ENCODE data around the gene CSNK1E.

CSNK1E gene

DNA sequence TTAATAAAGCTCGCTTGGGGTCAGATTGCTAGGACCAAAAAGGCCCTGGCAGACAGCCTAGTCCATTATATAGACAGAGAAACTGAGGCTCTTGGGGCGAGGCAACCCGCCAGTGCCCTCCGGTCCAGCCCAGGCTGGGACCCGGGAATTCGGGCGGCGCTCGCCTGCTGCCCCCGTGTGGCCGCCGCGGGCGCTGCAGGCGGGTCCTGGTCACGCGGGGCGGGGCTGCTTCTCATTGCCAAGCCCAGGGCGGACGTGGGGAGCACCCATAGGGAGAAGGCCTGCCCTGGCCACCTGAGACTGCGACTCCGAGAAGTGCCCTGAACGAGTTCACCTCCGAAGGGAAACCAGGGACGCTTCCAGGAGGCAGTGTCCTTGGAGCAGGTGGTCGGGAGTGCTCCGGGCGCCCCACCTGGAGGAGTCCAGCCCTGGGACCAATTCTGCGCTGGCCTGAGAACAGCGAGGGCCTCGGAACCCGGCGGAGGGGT is 36.0 kb upstream of the CSNK1E start:
- Histone ChIP-seq H3K9me3 (ENCODE audit: insufficient read depth, low read depth, low read length) (no peaks in the 10 kb centered on the region), H3K4ac (ENCODE audit: low read depth, low read length) (no peak overlapping the region), H2BK12ac (ENCODE audit: low read length) (no peak overlapping the region), H3K79me2 (ENCODE audit: control insufficient read depth, insufficient read depth, low read length, poor library complexity) (no peaks in the 10 kb centered on the region), H3K36me3 (ENCODE audit: control insufficient read depth in 1 of 2, insufficient read depth in 2 of 2, low read length in 2 of 2) (peaks cover 16 to 24% of the 10 kb centered on the region in 2 experiments), H4K12ac (ENCODE audit: low read depth, low read length) (no peak overlapping the region), H3K79me1 (ENCODE audit: low read length) (no peaks in the 10 kb centered on the region), H4K8ac (ENCODE audit: low read depth, low read length) (no peak overlapping the region), H3K23ac (ENCODE audit: low read length) (no peak overlapping the region), H4K91ac (ENCODE audit: low read depth, low read length) (no peak overlapping the region), H3K18ac (ENCODE audit: low read length) (no peak overlapping the region), H2BK120ac (ENCODE audit: insufficient read depth, low read length, poor library complexity) (no peak overlapping the region), H3K4me1 (ENCODE audit: control insufficient read depth in 1 of 2, insufficient read depth in 2 of 2, low read length in 2 of 2) (no peaks in the 10 kb centered on the region), H2AK5ac (ENCODE audit: low read length) (no peak overlapping the region), H2BK5ac (ENCODE audit: low read depth, low read length, poor library complexity) (no peak overlapping the region), H3K27ac (ENCODE audit: low read depth, low read length) (no peak overlapping the region), H2AFZ (ENCODE audit: insufficient read depth, low read length, poor library complexity) (no peak overlapping the region), H3K9ac (ENCODE audit: low read length) (no peak overlapping the region), H3K4me2 (ENCODE audit: low read length) (no peak overlapping the region), H3K14ac (ENCODE audit: low read length) (no peak overlapping the region), H3K4me3 (ENCODE audit: low read depth, low read length) (no peak overlapping the region), H3K27me3 (ENCODE audit: insufficient read depth, low read length) (no peaks in the 10 kb centered on the region)
- WGBS (ENCODE audit: extremely low coverage, insufficient coverage, insufficient read length): no CpG with 5 or more reads among the region's 33 CpGs
- peak; percentile 61 to 81 for DNase-seq

DNA sequence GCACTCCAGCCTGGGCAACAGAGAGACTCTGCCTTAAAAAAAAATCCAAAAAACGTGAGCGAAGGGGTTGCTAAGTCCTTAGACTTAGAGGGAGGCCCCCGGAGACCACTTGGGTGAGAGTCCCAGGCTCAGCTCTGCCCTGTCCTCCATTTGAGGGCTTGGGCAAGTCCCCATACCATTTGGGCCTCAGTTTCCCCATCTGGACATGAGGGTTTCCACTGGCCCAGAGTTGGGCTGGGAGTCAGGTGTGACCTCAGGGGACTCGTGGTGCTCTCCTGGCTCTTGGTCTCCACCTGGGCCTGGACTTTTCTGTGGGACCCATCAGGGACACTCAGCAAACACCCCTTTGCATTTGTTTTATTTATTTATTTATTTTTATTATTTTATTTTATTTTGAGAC is 35.2 kb upstream of the CSNK1E start:
- H3K4me1 ChIP-seq (ENCODE audit: control insufficient read depth in 1 of 2, insufficient read depth in 2 of 2, low read length in 2 of 2): no peaks in the 10 kb centered on the region
- DNase-seq: no peak
- peaks cover 16 to 24% of the 10 kb centered on the region in 2 experiments for H3K36me3 ChIP-seq (ENCODE audit: control insufficient read depth in 1 of 2, insufficient read depth in 2 of 2, low read length in 2 of 2)
- H3K4me2 ChIP-seq (ENCODE audit: low read length): no peak overlapping the region
- H2BK120ac ChIP-seq (ENCODE audit: insufficient read depth, low read length, poor library complexity): no peak overlapping the region
- no peak overlapping the region for H2BK5ac ChIP-seq (ENCODE audit: low read depth, low read length, poor library complexity)
- no peaks in the 10 kb centered on the region for H3K9me3 ChIP-seq (ENCODE audit: insufficient read depth, low read depth, low read length)
- H4K91ac ChIP-seq (ENCODE audit: low read depth, low read length): no peak overlapping the region
- no peak overlapping the region for H2AFZ ChIP-seq (ENCODE audit: insufficient read depth, low read length, poor library complexity)
- no peak overlapping the region for H4K8ac ChIP-seq (ENCODE audit: low read depth, low read length)
- H2AK5ac ChIP-seq (ENCODE audit: low read length): no peak overlapping the region
- H3K4ac ChIP-seq (ENCODE audit: low read depth, low read length): no peak overlapping the region
- H3K9ac ChIP-seq (ENCODE audit: low read length): no peak overlapping the region
- no peak overlapping the region for H3K18ac ChIP-seq (ENCODE audit: low read length)
- H3K4me3 ChIP-seq (ENCODE audit: low read depth, low read length): peak overlapping the region; percentile 35
- no peak overlapping the region for H4K12ac ChIP-seq (ENCODE audit: low read depth, low read length)
- no peaks in the 10 kb centered on the region for H3K79me1 ChIP-seq (ENCODE audit: low read length)
- H3K27me3 ChIP-seq (ENCODE audit: insufficient read depth, low read length): no peaks in the 10 kb centered on the region
- H3K23ac ChIP-seq (ENCODE audit: low read length): no peak overlapping the region
- no peak overlapping the region for H2BK12ac ChIP-seq (ENCODE audit: low read length)
- H3K27ac ChIP-seq (ENCODE audit: low read depth, low read length): no peak overlapping the region
- no peak overlapping the region for H3K14ac ChIP-seq (ENCODE audit: low read length)
- no CpG with 5 or more reads among the region's 4 CpGs for whole genome bisulfite sequencing (ENCODE audit: extremely low coverage, insufficient coverage, insufficient read length)
- H3K79me2 ChIP-seq (ENCODE audit: control insufficient read depth, insufficient read depth, low read length, poor library complexity): no peaks in the 10 kb centered on the region

DNA sequence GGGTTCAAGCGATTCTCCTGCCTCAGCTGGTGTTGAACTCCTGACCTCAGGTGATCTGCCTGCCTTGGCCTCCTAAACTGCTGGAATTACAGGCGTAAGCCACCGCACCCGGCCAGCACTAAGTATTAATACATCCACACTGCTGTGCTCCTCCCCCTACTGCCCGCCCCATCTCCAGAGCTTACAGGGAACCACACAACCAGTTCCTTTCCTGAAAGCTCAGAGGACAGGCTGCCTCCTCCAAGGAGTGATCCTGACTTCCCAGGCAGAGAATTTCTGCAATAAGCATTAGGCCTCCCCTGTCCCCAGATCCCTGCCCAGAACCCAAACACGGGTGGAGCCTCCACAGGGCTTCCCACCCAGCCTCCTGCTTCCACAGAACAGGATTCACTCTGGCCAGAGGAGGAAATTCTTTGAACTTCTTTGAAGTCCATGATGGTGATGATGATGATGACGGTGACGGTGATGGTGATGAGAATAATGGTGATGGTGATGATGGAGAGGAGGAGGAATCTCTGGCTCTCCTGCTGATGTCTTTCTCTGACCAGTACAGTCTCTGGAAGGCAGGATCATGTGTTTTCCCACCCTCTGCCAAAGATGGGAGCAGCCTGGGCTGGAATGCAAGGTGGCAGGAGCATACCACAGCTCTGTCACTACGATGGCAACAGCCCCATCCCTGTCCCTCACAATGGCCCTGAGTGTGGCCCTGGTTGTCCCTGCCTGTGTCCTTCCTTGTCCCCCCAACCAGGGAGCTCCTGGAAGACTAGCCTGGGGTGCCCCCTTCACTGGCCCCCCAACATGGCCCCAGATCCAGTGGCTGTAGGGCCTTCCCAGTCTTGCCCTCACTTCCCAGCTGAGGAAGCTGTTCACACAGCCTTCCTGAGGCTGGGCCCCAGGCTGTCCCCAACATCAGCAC is 33.5 kb upstream of the CSNK1E start:
- H3K9ac ChIP-seq (ENCODE audit: low read length): no peak overlapping the region
- DNase-seq: no peak
- H3K9me3 ChIP-seq (ENCODE audit: insufficient read depth, low read depth, low read length): no peaks in the 10 kb centered on the region
- H4K8ac ChIP-seq (ENCODE audit: low read depth, low read length): no peak overlapping the region
- H4K12ac ChIP-seq (ENCODE audit: low read depth, low read length): no peak overlapping the region
- no peak overlapping the region for H3K18ac ChIP-seq (ENCODE audit: low read length)
- no peak overlapping the region for H4K91ac ChIP-seq (ENCODE audit: low read depth, low read length)
- no peaks in the 10 kb centered on the region for H3K79me2 ChIP-seq (ENCODE audit: control insufficient read depth, insufficient read depth, low read length, poor library complexity)
- H3K27ac ChIP-seq (ENCODE audit: low read depth, low read length): no peak overlapping the region
- no peak overlapping the region for H3K4ac ChIP-seq (ENCODE audit: low read depth, low read length)
- H3K23ac ChIP-seq (ENCODE audit: low read length): no peak overlapping the region
- no peak overlapping the region for H3K14ac ChIP-seq (ENCODE audit: low read length)
- H2BK5ac ChIP-seq (ENCODE audit: low read depth, low read length, poor library complexity): no peak overlapping the region
- H2BK120ac ChIP-seq (ENCODE audit: insufficient read depth, low read length, poor library complexity): no peak overlapping the region
- H3K27me3 ChIP-seq (ENCODE audit: insufficient read depth, low read length): no peaks in the 10 kb centered on the region
- H2BK12ac ChIP-seq (ENCODE audit: low read length): no peak overlapping the region
- H3K4me2 ChIP-seq (ENCODE audit: low read length): no peak overlapping the region
- H2AK5ac ChIP-seq (ENCODE audit: low read length): no peak overlapping the region
- H3K4me1 ChIP-seq (ENCODE audit: control insufficient read depth in 1 of 2, insufficient read depth in 2 of 2, low read length in 2 of 2): no peaks in the 10 kb centered on the region
- no peak overlapping the region for H3K4me3 ChIP-seq (ENCODE audit: low read depth, low read length)
- no peak overlapping the region for H2AFZ ChIP-seq (ENCODE audit: insufficient read depth, low read length, poor library complexity)
- no peaks in the 10 kb centered on the region for H3K79me1 ChIP-seq (ENCODE audit: low read length)
- peaks cover 16 to 22% of the 10 kb centered on the region in 2 experiments for H3K36me3 ChIP-seq (ENCODE audit: control insufficient read depth in 1 of 2, insufficient read depth in 2 of 2, low read length in 2 of 2)
- no CpG with 5 or more reads among the region's 9 CpGs for WGBS (ENCODE audit: extremely low coverage, insufficient coverage, insufficient read length)

DNA sequence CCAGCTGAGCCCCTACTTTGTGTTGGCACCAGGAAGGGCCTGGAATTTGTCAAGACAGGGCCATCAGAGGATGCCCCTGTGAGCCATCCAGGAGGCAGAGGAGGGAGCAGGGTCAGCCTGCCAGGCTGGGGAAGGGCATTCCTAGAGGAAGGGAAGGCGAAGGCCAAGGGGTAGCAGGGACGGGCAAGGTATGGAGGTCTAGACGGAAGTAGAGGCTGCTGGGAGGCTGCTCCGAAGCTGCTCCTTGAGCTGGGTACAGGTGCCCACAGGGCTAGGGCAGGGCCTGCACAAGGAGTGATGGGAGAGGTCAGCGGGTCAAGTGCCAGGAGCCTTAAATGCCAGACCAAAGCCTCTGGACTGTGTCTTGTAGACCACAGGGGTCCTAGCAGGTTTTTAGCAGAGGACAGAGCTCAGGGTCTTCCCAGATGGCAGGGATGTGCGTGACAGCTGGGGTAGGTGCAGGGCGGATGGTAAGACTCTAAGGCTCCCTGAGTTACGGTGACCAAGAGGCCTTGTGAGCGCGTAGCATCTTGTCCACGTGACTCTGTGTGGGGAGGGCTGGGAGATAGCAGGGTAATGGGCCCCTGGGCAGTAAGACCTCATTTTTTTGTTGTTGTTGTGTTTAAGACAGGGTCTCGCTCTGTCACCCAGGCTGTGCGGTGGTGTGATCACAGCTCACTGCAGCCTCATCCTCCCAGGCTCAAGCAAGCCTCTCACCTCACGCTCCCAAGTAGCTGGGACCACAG is 31.7 kb upstream of the CSNK1E start:
- Histone ChIP-seq H2BK12ac (ENCODE audit: low read length) (no peak overlapping the region), H2BK120ac (ENCODE audit: insufficient read depth, low read length, poor library complexity) (no peak overlapping the region), H3K4me2 (ENCODE audit: low read length) (no peak overlapping the region), H3K4ac (ENCODE audit: low read depth, low read length) (no peak overlapping the region), H3K14ac (ENCODE audit: low read length) (no peak overlapping the region), H3K79me2 (ENCODE audit: control insufficient read depth, insufficient read depth, low read length, poor library complexity) (no peaks in the 10 kb centered on the region), H3K18ac (ENCODE audit: low read length) (no peak overlapping the region), H2BK5ac (ENCODE audit: low read depth, low read length, poor library complexity) (no peak overlapping the region), H3K9me3 (ENCODE audit: insufficient read depth, low read depth, low read length) (no peaks in the 10 kb centered on the region), H4K8ac (ENCODE audit: low read depth, low read length) (no peak overlapping the region), H3K4me1 (ENCODE audit: control insufficient read depth in 1 of 2, insufficient read depth in 2 of 2, low read length in 2 of 2) (no peaks in the 10 kb centered on the region), H2AK5ac (ENCODE audit: low read length) (no peak overlapping the region), H4K12ac (ENCODE audit: low read depth, low read length) (no peak overlapping the region), H3K4me3 (ENCODE audit: low read depth, low read length) (no peak overlapping the region), H3K27me3 (ENCODE audit: insufficient read depth, low read length) (no peaks in the 10 kb centered on the region), H3K36me3 (ENCODE audit: control insufficient read depth in 1 of 2, insufficient read depth in 2 of 2, low read length in 2 of 2) (peaks cover 9 to 14% of the 10 kb centered on the region in 2 experiments), H4K91ac (ENCODE audit: low read depth, low read length) (no peak overlapping the region), H3K79me1 (ENCODE audit: low read length) (no peaks in the 10 kb centered on the region), H3K27ac (ENCODE audit: low read depth, low read length) (no peak overlapping the region), H3K23ac (ENCODE audit: low read length) (no peak overlapping the region), H2AFZ (ENCODE audit: insufficient read depth, low read length, poor library complexity) (no peak overlapping the region), H3K9ac (ENCODE audit: low read length) (no peak overlapping the region)
- WGBS (ENCODE audit: extremely low coverage, insufficient coverage, insufficient read length): no CpG with 5 or more reads among the region's 14 CpGs
- DNase-seq: no peak
